22Rv1 (cell line): Measurements from ENCODE around the gene TTF2.

Experiments
- H3K27ac ChIP-seq: fragments of 450-650 bp; 2 replicates; pipeline ENCODE4 v1.5.1; 2017
- CTCF ChIP-seq: fragments of 450-650 bp; IDR thresholded peaks from 2 replicates; pipeline ENCODE4 v1.5.1; 2017; ENCODE audit warnings: mild to moderate bottlenecking
- ZFX ChIP-seq: fragments of 450-650 bp; IDR thresholded peaks from 2 replicates; pipeline ENCODE4 v1.6.1; 2017; ENCODE audit warnings: antibody characterized with exemption, borderline replicate concordance

The TTF2 gene

DNA sequence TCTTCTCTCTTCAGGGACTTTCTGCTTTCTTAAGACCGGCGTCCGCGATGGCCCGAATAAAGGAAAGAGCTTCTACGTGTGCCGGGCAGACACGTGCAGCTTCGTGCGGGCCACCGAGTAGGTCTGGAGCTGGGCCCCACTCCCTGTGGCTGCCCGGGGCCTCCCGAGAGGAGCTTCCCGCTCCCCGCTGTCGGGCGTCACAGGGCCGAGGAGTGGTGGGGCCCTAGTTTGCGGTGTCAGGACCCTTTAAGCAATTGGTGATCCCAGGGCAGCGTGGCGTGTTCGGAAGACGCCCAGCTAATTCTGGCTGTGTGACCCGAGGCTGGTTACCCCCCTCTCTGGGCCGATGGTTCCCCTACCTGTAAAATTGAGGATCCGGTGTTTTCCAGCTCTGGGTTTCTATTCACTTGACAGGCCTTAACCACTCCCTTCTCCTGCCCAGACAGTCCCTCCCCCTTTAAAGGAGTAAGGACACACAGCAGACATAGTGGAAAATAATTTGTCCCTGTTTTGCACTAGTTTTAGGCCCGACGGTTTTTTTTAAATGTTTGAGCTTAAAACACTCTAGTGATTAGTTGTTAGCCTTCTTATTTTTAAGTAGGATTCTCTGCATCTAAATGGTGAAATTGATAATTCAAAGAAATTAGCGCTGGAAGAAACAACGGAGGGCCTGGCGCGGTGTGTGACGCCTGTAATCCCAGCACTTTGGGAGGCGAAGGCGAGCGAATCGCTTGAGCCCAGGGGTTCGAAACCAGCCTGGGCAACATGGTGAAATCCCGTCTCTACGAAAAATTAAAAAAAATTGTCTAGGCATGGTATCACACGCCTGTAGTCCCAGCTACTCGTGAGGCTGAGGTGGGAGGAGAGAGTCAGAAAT is 553 bp downstream of the TTF2 start:
- H3K27ac ChIP-seq, result peak overlapping the region; percentile 99
- TF ChIP-seq CTCF, result no peak
- no peak for TF ChIP-seq ZFX

GRCh38 chr1:117061986-117062415 is 1.9 kb downstream of the TTF2 start:
- TF ChIP-seq ZFX (no peak), CTCF (no peak)
- no peak overlapping the region for H3K27ac ChIP-seq

DNA sequence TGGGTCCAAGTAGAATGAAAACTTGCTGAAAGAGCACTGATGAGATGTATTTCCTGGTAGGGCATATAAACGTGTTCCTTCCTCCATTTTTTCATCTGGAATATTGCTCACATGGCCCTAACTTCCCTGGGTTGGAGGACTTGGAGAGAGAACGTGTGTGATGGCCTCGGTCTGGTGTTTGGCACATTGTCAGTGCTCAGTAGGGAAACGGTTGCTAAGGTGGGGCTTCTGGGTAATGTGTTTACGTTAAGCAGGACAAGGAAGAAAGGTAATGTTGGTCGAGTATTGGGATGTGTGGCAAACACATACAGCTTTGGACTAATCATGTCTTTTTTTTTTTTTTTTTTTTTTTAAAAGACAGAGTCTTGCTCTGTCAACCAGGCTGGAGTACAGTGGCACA is 6.2 kb downstream of the TTF2 start:
- no peak overlapping the region for H3K27ac ChIP-seq
- no peak for TF ChIP-seq CTCF
- no peak for TF ChIP-seq ZFX

DNA sequence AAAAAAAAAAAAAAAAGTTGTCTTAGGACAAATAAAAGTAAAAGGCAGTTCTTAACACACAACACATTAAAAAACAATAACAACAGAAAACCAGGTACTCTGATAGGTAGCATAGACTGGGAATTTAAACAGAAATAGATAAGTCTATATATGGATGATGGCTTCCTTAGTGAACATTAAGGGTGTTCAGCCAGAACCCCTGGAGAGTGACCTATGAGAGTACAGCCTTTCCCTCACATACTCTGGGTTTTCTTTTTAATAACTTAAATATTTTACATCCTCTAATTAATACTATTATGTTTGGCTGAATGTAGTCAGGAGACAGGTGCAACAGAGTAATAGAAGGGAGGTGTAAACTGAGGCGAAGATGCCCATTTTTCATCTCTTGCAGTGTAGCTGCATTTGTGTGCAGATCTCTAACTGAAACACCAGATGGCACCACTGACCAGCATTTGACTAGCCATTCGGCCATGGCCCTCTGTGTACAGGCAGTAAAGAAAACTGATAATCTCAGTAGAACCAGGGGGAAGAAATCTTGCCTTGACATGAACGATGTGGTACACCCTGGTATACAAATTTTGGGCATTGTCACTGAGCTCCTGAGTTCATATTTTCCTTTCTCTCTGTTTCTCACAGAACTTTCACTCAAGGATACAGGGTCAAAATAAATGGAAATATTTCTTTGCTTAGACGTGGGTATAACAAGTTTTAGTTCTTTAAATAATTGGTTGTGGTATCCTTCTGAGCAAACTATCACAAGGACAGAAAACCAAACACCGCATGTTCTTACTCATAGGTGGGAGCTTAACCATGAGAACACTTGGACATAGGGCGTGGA is 7.6 kb downstream of the TTF2 start:
- no peak overlapping the region for H3K27ac ChIP-seq
- peak; percentile 83 for TF ChIP-seq CTCF
- TF ChIP-seq ZFX, result no peak

- TF ChIP-seq CTCF (no peak), ZFX (no peak)
Measured at GRCh38 chr1:117068580-117068979, 8.5 kb downstream of the TTF2 start.

GRCh38 chr1:117069220-117069844 is 9.2 kb downstream of the TTF2 start:
- TF ChIP-seq CTCF (no peak), ZFX (no peak)
- no peak overlapping the region for H3K27ac ChIP-seq

More at GRCh38 chr1:117068580-117068979, 8.5 kb downstream of the TTF2 start:
- H3K27ac ChIP-seq, result no peak overlapping the region
